Measurements from ENCODE around the gene PDZD2.
"Not testable (repeated sequence)": the region's sequence is repeated elsewhere in the genome, so short reads cannot be mapped to it uniquely, and the experiment has no call there.

The PDZD2 gene

DNA sequence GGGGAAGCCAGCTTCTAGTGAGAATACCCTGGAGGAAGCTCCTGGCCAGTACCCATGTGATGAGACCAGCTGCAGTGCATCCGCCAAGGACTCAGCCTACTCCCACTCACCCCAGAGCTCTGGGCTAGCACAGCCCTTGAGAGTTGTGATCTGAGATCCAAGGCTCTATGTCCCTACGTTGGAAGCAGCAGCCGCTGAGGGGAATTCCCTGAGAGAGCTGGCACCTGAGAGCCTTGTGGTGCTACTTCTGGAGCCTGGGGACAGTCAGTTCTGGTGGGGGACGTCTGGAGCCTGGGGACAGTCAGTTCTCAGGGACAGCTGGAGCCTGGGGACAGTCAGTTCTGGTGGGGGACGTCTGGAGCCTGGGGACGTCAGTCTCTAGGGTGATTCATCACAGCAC lies 39.2 kb downstream of the PDZD2 start:
- no peak for DNase-seq (ENCODE audit: low read depth)
- no peak overlapping the region for H3K4me3 ChIP-seq (ENCODE audit: low read depth, low read length)

DNA sequence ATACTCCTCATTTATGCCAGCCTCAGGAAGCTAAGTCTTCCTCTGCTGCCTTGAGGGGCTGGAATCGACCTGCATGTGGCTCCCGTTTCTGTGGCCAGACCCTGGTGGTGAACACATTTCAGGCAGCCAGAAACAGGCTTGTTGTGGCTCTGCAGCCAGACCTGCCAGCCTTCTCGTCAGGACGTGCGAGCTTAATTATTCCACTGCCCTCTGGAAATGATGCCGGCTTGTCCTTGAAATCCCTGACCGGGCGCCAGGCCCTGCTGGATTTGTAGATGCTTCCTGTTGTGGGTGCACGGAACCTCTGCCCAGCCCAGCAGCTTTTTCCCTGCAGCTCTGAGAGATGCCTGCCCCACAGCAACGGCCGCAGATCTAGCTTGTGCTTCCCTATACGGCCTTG lies 41.6 kb downstream of the PDZD2 start:
- no peak overlapping the region for H3K4me3 ChIP-seq (ENCODE audit: low read depth, low read length)
- no peak for DNase-seq (ENCODE audit: low read depth)

DNA sequence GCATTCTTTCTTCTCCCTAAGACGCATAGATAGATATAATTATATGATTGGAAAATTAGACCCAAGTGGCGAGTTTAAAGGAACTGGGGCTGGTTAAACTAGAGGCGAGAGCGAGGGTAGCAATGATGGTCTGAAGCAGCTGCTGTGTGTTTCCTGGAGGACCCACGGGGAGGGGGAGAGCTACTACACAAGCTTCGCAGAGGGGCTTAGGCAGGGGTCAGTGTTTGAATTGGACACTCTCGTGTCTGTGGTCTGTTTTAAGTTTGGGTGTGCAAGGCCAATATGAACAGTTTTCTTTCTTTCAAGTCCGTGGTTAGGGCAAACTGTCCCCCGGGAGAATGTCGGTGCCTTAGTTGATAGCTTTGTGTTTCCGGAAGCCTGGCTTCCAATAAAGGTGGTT lies 43.1 kb downstream of the PDZD2 start:
- no peak for DNase-seq (ENCODE audit: low read depth)
- H3K4me3 ChIP-seq (ENCODE audit: low read depth, low read length): no peak overlapping the region

DNA sequence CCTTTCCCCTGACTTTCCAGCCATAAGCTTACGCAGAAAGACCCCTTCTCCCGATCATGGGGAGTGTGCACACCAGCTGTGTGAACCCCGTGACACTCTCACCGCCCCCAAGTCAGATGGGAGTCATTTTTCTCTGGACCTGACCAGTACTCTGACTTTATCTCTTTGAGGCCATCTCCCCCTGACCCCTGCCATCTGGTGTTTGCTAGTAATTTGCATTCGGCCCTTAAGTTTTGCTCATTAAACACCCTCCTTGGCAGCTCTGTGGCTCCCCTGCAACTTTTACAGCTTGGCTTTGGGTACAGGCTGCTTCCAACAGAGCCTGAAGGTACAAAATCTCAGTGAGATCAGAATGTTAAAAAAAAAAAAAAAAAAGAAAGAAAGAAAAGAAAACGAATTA lies 43.9 kb downstream of the PDZD2 start:
- no peak overlapping the region for H3K4me3 ChIP-seq (ENCODE audit: low read depth, low read length)
- no peak for DNase-seq (ENCODE audit: low read depth)

DNA sequence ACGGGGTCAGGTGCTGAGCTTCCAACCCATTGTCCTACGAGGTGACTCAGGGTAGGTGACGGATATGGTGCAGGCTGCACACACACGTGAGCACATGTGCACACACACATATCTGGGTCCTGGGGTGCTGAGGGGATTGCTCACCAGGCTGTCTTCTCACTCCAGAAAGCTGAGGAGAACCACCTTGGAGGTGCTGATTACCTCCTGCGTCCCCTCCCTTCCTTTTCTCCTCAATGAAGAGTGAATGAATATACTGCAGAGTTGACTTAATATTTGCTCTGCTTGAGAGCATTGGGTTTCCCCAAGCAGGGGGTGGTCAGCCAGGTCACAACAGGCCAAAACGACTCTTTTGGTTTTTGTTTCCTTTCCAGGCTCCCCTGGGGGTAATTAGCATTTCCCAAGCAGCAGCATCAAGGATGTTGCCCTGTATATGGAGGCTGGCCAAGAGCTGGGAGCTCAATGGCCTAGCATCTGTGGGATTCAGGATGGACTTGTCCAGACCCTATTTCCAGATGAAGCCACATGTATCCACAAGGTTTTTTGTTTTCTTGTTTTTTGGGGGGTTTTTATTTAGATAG lies 49.7 kb downstream of the PDZD2 start:
- H3K4me3 ChIP-seq (ENCODE audit: low read depth, low read length): no peak overlapping the region
- no peak for DNase-seq (ENCODE audit: low read depth)

DNA sequence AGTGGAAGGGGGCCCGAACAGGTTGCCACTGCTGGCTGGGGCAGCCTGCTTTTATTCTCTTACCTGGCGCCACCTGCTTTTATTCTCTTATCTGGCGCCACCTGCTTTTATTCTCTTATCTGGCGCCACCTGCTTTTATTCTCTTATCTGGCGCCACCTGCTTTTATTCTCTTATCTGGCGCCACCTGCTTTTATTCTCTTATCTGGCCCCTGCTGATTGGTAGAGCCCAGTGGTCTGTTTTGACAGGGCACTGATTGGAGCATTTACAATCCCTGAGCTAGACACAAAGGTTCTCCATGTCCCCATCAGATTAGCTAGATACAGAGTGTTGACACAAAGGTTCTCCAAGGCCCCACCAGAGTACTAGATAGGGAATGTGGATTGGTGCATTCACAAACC lies 52.5 kb downstream of the PDZD2 start:
- H3K4me3 ChIP-seq (ENCODE audit: low read depth, low read length); DNase-seq (ENCODE audit: low read depth): not testable (repeated sequence)

DNA sequence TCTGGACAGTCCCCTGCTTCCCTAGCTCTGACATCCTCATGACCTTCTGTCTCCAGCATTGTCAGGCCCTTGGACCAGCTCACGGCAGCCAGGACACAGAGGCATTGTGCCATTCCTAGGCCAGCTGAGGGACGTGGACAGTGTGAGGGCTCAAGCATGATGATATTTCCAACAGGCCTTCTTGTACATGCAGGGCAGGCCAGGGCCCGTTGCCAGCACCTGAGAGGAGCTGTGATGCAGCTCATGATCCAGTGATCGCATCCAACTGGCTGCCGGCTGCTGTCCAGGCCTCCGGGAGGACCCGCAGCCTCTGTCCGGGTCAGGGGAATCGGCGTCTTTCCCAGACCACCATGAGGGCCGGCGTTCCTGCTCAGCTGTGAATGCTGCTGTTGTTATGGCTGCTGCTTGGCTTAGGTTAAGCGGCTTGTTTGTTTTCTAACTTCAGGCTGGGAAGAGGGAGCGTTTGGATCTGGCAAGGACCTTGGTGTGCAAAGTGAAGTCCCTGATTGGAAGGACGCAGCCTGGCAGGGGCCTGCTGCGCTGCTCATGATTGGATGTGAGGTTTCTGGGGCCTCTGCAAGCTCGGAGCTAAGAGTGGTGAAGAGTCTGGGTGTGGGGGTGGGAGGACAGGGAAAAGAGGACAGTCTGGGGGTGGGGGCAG lies 53.8 kb downstream of the PDZD2 start:
- H3K4me3 ChIP-seq (ENCODE audit: low read depth, low read length): no peak overlapping the region
- DNase-seq (ENCODE audit: low read depth): no peak

DNA sequence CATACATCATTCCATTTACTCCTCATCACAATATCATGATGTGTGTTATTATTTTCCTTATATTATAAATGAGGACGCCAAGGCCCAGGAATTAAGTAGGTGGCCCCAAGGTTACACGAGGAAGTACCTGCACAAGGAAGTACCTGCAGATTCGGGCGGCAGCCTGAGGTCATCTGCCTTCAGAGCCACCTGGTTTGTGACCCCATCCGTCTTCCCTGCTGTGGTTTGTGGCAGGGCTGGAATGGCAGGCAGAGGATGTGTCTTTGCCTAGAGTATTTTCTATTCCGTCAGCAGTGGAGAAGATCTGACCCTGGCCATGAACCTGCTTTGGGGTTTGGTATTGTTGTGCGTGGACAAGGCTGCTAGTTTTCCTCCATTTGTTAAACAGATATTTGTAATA lies 59.7 kb downstream of the PDZD2 start:
- no peak for DNase-seq (ENCODE audit: low read depth)
- no peak overlapping the region for H3K4me3 ChIP-seq (ENCODE audit: low read depth, low read length)

DNA sequence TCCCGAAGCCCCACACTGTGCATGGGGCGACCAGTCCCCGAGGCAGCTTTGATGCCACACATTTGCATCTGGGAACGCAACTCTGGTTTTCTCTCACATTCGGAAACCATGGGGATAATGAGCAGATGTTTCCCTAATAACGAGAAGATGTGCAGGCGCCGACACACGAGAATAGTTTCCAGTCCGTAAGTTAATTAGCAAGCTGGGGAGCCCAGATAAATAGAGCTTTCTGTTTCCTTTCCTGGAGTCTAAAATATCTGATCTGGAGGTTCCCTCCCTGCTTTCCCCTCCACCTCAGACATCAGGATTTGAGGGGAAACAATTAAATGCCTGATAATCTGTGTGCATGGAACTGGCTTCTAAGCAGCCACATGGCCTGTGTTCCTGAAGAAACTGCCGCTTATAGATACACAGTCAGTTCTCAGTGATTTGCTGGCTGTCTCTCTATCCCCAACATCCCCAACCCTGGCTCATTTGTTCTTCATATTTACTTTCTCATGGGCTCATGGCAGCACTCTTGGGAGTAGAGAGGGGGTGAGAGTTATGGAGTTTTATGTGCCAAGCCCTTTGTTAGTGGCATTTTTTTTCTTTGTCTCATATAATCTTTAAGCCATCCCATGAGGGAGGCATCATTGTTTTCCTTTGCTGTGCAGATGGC lies 62.8 kb downstream of the PDZD2 start:
- no peak for DNase-seq (ENCODE audit: low read depth)
- H3K4me3 ChIP-seq (ENCODE audit: low read depth, low read length): no peak overlapping the region

DNA sequence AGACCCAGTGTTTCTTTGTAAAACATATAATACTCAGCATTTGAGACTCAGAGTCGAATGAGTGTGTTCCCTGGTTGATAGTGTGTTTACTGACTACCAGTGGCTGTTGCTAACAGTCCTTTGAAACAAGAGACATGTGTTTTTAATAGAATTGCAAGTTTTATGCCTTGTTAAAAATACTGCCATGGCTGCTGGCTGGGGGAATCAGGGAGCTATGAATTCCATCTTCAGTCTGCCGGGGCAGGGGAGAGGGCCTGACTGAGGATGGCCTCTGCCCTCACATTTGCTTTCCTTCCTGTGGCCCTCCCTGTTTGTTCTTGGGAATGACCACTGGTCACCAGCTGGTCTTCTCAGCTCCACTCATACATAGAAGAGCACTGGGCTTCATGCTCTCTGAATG lies 63.8 kb downstream of the PDZD2 start:
- DNase-seq (ENCODE audit: low read depth): no peak
- no peak overlapping the region for H3K4me3 ChIP-seq (ENCODE audit: low read depth, low read length)

DNA sequence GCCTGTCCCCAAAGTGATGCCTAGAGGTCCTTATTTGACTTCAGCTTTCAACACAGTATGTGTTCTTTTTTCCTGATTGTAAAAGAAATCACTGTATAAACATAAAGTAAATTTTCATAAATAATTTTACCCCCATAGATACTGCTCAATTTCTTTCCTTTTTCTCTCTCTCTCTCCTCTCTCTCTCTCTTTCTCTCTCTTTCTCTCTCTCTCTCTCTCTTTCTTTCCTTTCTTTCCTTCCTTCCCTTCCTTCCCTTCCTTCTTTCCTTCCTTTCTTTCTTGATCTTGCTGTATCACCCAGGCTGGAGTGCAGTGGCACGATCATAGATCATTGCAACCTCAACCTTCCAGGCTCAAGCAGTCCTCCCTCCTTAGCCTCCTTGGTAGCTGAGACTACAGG lies 64.8 kb downstream of the PDZD2 start:
- H3K4me3 ChIP-seq (ENCODE audit: low read depth, low read length): no peak overlapping the region
- no peak for DNase-seq (ENCODE audit: low read depth)

DNA sequence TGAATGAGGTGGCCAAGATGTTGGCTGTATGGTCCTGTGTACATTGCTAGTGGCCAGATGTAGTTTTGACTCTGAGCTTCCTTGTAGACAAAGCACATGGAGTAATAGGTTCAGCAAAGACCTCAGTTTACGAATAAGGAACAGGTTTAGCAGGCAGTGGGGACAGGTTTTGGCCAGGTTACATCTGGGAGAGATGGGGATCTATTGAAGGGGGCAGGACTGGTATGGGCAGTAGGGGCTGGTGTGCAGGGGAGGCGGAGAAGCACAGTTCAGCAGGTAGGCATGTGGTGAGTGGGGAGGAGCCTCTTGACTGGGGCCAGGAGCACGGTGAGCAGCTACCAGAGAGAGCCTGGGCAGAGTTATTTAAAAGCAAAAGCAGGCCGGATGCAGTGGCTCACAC lies 67.3 kb downstream of the PDZD2 start:
- H3K4me3 ChIP-seq (ENCODE audit: low read depth, low read length): no peak overlapping the region
- no peak for DNase-seq (ENCODE audit: low read depth)

DNA sequence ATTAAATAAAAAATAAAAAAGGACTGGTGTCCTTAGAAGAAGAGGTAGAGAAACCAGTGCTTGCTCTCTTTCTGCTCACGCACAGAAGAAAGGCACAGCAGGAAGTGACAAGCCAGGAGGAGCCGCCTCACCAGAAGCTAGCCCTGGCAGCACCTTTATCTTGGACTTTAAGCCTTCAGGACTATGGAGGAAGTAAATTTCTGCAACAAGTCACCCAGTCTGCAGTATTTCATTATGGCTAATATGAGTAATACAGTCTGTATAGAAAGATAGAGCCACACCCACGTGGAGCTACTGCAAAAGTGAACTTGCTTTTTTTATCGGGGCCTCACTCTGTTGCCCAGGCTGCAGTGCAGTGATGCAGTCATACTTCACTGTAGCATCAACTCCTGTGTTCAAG lies 68.4 kb downstream of the PDZD2 start:
- no peak for DNase-seq (ENCODE audit: low read depth)
- H3K4me3 ChIP-seq (ENCODE audit: low read depth, low read length): no peak overlapping the region

DNA sequence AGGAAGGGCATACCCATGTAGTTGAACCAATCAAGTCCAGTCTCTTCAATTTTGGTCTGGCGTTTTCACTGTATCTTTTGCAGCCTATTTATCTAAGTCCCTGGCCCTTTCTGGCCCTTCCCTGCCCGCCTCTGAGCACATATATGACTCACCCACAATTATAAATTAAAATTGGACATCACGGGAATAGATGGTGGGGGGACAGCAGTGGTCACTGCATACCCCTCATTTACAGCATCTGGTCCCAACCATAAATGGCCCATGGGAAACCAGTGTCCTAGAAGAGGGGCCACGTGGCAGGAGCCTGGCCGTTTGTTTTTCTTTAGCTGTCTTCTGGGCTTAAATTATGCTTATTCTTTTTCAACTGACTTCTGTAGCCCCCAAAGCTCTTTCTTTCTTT lies 69.2 kb downstream of the PDZD2 start:
- no peak overlapping the region for H3K4me3 ChIP-seq (ENCODE audit: low read depth, low read length)
- DNase-seq (ENCODE audit: low read depth): no peak

DNA sequence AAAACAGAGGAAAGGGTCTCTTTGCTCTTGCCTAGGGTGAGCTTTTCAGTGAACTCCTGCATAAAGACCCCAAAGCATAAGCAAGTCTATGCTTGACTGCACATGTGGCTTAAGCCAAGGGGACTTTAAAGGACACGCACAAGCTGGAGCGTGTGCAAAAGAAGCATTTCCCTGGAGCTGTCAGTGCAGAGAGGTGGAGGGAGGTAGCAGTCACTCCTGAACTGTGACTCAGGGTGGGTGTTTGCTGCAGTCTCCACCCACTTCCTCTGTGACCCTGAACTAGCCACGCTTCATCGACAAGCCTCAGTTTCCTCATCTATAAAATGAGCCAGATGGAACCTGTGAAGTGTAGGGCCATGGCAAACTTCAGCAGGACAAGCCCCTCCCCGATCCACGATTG lies 72.4 kb downstream of the PDZD2 start:
- no peak for DNase-seq (ENCODE audit: low read depth)
- H3K4me3 ChIP-seq (ENCODE audit: low read depth, low read length): no peak overlapping the region

DNA sequence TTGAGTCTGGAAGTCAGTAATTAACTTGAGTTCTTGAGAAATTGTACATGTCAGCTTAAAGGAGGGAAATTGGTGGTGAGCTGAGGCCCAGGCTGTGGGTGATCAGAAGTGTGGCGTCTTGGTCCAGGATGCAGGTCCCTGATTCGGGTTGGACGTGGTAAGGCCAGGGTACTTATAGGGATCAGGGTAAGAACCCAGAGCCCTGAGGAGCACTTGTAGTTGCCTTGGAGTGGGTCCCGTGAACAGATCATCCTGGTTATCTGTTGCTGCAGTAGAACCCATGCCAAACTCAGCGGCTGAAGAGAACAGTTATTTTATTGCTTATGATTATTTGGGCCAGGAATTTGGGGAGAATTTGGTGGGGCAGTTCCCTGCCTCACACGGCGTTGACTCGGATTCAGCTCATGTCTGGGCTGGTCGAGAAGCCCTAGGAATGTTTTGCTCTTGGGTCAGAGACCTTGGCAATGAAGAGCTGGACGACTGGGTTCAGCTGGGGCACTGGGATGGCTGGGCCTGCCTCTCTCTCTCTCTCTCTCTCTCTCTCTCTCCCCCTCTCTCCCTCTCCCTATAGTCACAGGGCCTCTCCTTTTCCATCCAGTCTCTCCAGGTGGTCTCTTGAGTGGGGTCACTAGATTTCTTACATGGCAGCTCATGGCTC lies 73.1 kb downstream of the PDZD2 start:
- H3K4me3 ChIP-seq (ENCODE audit: low read depth, low read length): no peak overlapping the region
- DNase-seq (ENCODE audit: low read depth): no peak

DNA sequence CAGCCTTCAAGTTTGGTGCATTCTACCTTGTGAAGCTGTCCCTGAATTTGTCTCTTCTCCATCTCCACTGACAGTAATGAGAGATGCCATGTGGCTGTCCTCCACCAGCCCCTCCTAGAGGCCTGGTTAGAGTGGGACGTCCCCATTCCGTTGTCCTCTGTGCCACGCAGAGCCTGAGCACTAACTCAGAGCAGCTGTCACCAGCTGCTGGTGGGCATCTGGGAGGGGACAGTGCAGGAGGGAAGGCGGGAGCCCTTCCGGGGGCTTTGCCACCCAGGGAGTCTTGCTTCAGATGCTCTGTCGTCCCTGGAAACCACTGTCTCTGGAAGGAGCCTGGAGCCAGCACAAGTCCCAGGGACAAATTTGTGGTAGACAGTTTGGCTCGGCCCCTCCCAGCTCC lies 78.6 kb downstream of the PDZD2 start:
- no peak for DNase-seq (ENCODE audit: low read depth)
- no peak overlapping the region for H3K4me3 ChIP-seq (ENCODE audit: low read depth, low read length)

DNA sequence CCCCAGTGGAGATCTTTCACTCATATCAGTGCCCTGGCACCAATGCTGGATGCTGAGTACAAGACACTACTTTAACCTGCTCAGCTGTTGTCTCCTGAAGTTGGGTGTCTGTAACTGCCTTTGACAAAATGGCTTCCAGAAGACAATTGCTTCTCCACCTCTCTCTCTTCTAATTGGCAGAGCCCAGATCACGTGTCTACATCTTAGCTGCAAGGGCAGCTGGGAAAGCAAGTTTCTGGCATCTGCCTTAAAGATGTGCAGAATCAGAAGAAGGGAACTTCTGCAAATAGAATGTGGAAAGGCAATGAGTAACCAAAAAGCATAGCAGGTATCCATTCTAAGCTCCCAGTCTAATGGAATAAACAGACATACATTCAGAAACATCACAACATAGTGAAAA lies 81.1 kb downstream of the PDZD2 start:
- DNase-seq (ENCODE audit: low read depth): no peak
- H3K4me3 ChIP-seq (ENCODE audit: low read depth, low read length): no peak overlapping the region

DNA sequence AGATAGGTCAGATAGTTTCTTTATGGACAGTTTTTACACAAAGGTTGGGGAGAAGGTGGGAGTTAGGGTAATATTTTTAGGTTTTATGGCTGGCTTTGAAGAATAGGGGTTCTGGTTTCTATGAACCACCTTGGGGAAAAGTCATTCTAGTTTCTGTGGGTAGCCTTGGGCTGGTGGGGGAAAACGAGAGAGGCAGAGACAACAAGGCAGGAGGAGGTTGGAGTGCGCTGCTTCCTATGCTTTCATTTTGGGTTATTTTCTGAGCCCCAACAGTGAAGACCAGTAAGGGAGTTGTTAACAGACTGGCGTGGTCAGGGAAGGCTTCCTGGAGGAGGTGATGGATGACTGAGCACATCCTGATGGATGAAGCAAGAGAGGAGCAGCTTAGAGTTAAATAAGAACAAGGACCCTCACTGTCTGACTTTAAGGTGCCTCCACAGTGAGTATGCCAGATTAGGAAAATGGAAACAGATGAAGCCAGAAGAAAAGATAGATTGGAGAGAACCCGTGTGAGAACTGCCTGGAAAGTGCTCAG lies 81.9 kb downstream of the PDZD2 start:
- DNase-seq (ENCODE audit: low read depth): no peak
- no peak overlapping the region for H3K4me3 ChIP-seq (ENCODE audit: low read depth, low read length)

DNA sequence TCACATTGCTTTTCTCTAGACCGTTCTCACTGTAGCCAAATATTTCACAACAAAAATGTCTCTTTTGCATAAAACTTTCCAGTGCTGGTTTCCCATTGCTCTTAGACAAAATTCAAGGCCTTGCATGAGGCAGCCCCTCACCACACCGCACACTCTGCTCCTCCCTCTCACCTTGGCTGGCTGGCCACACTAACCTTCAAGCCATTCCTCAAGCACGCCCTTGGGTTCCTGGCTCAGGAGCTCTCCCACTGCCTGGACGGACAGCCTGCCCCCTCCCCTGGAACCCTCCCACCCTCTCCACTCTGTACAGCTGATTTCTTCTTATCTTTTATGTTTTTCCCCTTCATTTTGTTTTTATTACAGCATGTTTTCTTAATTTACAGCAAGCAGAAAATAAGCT lies 83.2 kb downstream of the PDZD2 start:
- DNase-seq (ENCODE audit: low read depth): no peak
- no peak overlapping the region for H3K4me3 ChIP-seq (ENCODE audit: low read depth, low read length)

DNA sequence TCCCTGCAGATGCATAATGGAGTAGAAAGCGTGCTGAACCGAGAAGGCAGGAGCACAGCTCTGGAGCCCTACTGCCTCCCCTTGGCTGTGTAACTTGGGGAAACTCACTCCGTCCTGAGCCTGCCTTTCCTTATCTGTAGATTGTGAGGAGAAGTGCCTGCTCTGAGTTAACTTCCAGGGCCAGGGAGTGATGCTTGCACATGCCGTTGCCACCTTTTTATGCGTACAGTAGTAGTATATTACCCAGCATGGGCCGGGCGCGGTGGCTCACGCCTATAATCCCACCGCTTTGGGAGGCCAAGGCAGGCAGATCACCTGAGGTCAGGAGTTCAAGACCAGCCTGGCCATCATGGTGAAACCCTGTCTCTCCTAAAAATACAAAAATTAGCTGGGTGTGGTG lies 87.1 kb downstream of the PDZD2 start:
- no peak for DNase-seq (ENCODE audit: low read depth)
- no peak overlapping the region for H3K4me3 ChIP-seq (ENCODE audit: low read depth, low read length)

All from skeletal muscle cell (primary cell).